Measurements from ENCODE around the gene PTPRN2.
"Not testable (repeated sequence)": the region's sequence is repeated elsewhere in the genome, so short reads cannot be mapped to it uniquely, and the experiment has no call there.

The PTPRN2 gene

GRCh38 chr7:157996359-157997079 is 591.1 kb downstream of the PTPRN2 start:
- no peak for DNase-seq

GRCh38 chr7:157995815-157996214 is 591.8 kb downstream of the PTPRN2 start:
- no peak for DNase-seq

- no peak for DNase-seq
These were observed 593.3 kb downstream of the PTPRN2 start for GRCh38 chr7:157994319-157994718.

- no peak for DNase-seq
These were observed 594.1 kb downstream of the PTPRN2 start for GRCh38 chr7:157993406-157994105.

- DNase-seq: no peak
These were observed 595.0 kb downstream of the PTPRN2 start for GRCh38 chr7:157992511-157993160.

GRCh38 chr7:157991761-157992160 is 595.9 kb downstream of the PTPRN2 start:
- DNase-seq: no peak

- DNase-seq: no peak
These were observed 596.3 kb downstream of the PTPRN2 start for GRCh38 chr7:157991351-157991750.

- no peak for DNase-seq
These were observed 596.8 kb downstream of the PTPRN2 start for GRCh38 chr7:157990881-157991250.

- no peak for DNase-seq
These were observed 597.3 kb downstream of the PTPRN2 start for GRCh38 chr7:157990226-157990880.

- no peak for DNase-seq
These were observed 598.0 kb downstream of the PTPRN2 start for GRCh38 chr7:157989589-157989988.

- no peak for DNase-seq
These were observed 599.7 kb downstream of the PTPRN2 start for GRCh38 chr7:157987906-157988305.

GRCh38 chr7:157986051-157986450 is 601.6 kb downstream of the PTPRN2 start:
- DNase-seq: no peak

- no peak for DNase-seq
These were observed 602.0 kb downstream of the PTPRN2 start for GRCh38 chr7:157985636-157986035.

GRCh38 chr7:157984423-157985163 is 603.0 kb downstream of the PTPRN2 start:
- DNase-seq: no peak

- no peak for DNase-seq
These were observed 603.9 kb downstream of the PTPRN2 start for GRCh38 chr7:157983502-157984422.

GRCh38 chr7:157981778-157982177 is 605.8 kb downstream of the PTPRN2 start:
- no peak for DNase-seq

- no peak for DNase-seq
These were observed 606.8 kb downstream of the PTPRN2 start for GRCh38 chr7:157980774-157981173.

GRCh38 chr7:157980341-157980731 is 607.3 kb downstream of the PTPRN2 start:
- DNase-seq: not testable (repeated sequence)

- DNase-seq: no peak
These were observed 607.8 kb downstream of the PTPRN2 start for GRCh38 chr7:157979636-157980340.

- DNase-seq: no peak
These were observed 608.9 kb downstream of the PTPRN2 start for GRCh38 chr7:157978766-157979165.

Data from fibroblast of upper back skin (primary cell).